GM19035 (cell line): ENCODE data around the gene TACC2.

ENCODE experiments used
- ATAC-seq: cut with Tn5 transposase; IDR thresholded peaks from one replicate; pipeline ENCODE4 v1.9.1; 2021; ENCODE audit not compliant: unreplicated experiment

TACC2 gene

DNA sequence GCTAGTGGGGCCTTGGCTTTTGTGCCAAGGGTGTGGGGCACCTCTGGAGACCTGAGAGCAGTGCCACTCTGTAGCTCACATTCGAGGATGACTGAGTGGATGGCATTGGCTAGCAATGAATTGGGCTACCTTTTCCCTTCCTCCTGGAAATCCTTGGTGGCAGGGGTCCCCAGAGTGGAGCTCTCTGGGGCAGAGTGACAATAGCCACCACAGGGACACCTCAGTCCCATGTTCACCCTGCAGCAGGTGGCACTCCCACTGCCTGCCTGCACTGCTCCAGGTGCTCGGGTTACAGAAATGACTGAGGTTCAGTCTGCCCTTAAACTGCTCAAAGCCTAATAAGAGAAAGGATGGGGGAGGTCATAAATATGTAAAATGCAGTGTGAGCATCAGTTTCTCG lies 300.0 kb downstream of the TACC2 start:
- no peak for ATAC-seq

DNA sequence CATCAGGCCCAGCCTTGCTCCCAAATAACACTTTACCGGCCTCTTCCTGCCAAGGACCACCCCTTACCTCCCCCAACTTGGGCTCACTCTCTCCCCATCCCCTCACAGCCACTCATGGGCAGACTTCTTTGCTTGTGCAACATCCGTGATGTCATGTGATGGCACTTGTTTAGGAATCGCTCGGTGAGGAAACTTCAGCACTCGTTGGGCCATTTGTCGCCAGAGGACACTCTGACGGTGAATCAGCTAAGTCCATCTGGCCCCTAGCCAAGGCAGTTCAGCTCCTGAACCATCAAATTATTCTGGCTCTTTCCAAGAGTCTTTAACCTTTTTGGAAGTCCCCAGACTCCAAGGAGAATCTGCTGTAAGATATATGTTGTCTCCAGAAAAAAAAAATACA lies 301.4 kb downstream of the TACC2 start:
- no peak for ATAC-seq

DNA sequence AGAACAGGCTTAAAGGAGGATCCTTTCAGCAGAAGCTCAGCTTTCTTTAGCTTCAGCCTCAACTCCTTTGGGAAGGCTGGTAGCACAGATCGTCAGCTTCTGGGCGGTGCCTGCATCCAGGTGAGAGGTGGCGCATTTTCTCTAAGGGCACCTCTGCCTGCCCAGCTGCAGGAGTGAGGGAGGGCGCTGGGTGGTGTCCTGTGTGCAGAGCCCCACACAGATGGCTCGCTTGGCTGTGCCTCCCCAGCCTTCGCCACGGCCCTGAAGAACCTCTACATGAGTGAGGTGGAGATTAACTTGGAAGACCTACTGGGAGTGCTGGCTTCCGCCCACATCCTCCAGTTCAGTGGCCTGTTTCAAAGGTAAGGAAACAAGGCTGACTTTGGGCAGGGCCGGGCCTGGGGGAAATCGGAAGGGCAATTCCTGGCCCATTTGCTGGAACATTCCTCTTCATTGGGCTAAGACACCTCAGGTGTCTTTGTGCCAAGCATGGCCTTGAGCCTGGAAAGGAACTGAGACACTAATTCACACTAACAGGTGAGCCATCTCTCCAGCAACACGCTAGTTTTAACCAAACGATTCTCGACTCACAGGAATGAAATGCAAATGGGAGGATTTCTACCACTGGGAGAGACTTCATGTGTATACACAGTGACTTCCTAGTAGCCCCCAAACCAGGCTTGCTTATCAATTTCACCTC lies 302.0 kb downstream of the TACC2 start:
- no peak for ATAC-seq

DNA sequence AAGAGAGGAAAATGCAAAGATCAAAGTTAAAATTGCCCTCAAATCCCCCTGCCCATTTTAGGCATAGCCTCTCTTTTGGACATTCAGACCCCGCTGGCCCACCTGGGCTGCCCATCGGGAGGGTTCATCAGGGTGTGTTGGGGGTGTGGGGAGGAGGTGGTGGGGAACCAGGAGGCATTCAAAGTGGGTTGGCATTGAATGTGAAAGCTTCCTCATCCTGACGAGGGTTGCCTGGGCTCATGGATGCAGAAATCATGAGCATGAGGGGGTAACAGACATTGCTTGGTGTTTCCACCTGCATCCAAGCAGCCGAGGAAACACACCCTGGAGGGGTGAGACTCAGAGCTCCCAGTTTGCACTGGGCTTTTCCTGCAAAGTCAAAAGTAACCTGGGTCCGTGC lies 302.8 kb downstream of the TACC2 start:
- no peak for ATAC-seq

DNA sequence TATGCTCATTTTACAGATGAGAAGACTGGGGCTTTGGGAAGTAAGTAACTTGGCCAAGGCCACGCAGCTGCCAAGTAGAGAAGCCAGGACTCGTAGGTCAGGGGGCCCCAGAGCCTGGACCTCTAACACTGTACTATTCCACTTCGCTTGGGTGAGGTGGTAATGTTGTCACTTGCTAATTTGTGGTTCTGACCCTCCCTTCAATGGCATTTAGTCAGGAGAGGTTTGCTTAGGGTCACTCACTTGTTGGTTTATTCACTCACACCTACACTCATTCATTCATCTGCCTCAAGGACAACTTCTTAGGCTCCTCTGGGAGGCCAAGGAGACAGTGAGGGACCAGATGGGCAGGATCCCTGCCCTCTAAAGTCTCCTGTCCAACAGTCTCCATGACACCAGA lies 303.4 kb downstream of the TACC2 start:
- ATAC-seq = no peak

DNA sequence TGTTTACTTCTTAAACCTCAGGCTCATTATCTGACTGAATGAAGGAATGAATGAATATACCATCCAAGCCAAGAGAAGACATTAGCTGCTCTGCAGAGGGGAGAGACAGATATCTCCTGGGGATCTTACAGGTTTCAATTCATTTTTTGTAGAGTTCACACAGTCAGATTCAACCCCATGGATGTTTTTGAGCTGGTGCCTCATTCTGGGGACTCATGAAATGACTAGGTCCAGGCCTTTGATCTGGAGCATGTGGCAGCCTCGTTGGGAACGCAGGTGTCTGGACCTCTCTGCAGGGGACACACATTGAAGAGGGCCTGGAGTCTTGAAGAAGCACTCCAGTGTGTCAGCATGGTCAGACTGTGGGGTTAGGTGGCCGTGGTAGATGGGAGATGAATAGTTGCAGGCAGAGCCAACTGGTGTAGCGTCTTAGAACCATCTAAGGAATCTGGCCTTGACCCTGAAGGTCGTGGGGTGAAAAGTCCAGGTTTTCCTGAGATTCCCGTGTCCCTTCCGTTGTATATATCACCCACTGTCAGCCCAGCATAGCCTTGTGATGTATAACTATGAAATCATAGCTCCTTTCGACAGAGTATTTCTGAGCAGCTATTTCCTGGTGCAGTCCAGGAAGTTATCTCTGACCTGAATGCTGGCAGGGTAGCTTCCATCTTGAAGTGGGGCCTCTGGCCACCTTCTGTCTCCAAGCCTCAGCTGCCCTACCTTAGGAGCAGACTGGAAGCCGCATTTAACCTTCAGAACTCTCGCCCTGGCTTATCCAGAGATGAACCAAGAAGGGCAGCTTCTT lies 304.4 kb downstream of the TACC2 start:
- ATAC-seq = no peak

DNA sequence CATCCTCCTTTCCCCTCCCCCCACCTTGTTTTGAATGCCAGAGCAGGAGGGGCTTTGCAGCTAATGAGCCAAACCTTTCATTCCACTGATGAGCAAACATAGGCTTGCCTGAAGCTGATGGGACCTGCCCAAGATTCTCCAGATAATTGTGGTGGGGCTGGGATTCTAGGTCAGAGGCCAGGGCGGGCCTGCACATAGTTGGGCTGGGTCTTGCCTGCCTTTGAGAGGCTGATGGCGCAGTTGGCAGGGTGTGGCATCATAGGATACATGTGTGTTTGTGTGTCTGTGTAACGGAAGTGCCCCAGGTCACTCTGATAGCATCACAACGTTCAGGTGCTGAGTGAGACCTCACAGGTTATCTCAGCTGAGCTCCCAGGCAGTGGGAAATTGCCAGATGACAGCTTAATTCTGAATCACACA lies 305.0 kb downstream of the TACC2 start:
- ATAC-seq = no peak

DNA sequence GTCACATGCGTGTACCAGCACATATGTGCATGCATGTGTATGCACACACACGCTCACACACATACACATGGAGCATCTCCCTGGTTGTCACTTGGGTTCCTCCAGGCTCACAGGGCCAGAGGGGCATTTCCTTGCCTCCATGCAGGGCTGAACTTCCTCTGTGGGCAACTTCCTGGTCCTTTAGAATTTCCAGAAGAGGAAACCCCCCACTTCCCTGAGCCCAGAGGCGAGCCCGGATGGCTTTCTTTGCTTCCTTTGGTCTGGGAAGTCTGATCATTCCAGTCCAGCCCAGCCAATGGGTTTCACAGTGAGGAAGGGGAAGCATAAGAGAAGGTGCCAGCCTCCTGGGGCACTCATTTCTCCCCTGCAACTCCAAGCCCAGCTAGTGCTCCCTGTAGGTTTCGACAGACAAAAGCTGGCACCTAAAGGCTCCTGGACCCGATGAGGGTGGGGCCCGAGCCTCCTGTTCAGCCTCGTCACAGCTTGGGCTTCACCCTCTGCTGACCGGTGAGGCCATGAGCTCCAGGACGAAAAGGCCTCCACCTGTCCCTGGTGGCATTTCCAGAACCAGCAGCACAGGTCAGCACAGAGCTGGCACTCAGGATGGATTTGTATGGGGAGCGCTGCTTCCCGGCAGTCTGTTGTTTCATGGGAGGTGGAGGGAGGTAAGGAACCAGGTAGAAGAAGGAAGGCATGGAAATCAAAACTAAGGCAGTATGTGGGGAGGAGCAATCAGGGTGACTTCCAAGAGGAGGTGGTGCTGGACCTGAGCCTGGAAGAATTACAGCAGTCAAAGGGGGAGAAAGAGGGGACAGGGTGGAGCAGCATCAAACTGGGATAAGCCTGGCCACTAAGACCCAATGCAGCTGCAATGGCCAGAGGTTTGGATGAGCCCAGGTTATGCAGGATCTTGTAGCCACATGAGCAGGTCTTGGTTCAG lies 305.8 kb downstream of the TACC2 start:
- no peak for ATAC-seq

DNA sequence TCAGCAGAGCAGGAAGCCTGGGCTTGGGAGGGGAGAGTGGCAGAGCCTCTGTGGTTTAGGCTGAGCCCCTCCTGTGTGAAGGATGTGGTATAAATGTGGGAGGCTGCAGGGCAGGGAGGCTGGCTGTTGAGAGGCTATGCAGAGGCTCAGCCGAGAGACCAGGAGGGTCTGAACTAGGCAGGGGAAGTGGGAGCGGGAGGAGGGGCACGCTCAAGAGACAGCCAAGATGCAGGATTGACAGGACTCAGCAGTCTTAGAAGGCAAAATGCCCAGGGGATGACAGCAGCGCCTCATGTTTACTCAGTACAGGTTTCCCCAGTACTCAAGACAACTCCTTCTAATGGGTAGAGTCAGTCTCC lies 306.5 kb downstream of the TACC2 start:
- ATAC-seq = no peak

DNA sequence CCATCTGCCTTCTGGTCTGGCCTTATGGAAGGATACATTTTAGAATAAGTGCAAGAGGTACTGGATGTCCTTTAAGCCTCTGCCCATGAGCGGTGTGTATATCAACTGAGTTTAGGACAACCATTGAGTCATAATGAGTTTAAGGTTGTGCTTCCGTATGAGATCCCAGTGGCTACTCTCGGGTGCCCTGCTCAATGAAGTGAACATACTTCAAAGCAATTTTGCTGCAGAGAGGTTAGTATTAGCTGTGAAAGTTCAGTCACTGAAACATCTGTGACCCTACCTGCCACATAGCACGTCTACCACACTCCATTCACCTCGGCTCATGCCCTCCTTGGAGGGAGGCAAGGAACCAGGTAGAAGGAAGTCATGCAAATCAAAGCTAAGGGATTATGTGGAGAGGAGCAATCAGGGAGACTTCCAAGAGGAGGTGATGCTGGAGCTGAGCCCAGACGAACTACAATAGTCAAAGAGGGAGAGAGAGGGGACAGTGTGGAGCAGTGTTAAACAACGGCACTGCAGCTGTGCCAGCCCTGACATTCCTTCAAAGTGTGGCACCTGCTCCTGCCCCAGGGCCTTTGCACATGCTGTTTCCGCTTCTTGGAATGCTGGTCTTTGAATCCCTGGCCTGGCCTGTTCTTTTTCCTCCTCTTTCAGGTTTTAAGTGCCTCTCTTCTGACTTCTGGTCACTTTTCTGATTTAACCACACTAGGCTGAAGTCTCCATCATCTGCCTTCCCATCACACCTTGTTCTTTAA lies 307.6 kb downstream of the TACC2 start:
- ATAC-seq = peak; percentile 64

DNA sequence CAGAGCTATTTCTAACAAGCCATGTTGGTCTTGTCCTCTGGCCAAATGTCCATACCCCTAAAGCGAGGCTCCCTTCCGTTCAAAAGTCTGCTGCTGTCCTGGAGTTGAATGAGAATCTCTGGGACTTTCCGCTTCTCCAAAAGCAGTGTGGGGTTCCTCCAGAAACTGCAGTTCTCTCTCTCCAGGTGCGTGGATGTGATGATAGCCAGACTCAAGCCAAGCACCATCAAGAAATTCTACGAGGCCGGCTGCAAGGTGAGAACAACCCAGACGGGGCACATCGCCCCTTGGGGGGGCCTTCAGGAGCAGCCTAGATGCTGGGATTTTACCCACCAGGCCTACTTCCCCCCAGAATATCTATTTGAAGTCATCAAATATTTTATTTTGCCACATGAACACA lies 308.6 kb downstream of the TACC2 start:
- no peak for ATAC-seq

DNA sequence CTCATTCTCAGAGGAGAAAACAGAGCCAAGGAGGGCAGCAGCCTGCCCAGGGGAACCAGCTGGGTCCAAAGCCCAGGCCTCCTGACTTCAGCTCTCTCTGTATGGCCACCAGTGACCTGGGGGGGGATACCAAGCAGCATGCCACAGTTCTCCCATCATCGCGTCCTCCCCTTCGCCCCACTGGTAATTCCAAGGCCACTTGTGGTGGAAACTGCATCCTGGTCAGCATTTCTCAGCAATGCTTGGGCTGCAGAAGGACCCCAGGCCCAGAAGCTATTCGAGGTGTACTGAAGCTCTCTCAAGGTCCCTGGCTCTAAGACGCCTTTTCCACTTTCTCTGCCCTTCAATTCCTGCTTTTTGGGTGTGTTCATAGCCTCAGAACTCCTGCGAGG lies 309.2 kb downstream of the TACC2 start:
- ATAC-seq = no peak

DNA sequence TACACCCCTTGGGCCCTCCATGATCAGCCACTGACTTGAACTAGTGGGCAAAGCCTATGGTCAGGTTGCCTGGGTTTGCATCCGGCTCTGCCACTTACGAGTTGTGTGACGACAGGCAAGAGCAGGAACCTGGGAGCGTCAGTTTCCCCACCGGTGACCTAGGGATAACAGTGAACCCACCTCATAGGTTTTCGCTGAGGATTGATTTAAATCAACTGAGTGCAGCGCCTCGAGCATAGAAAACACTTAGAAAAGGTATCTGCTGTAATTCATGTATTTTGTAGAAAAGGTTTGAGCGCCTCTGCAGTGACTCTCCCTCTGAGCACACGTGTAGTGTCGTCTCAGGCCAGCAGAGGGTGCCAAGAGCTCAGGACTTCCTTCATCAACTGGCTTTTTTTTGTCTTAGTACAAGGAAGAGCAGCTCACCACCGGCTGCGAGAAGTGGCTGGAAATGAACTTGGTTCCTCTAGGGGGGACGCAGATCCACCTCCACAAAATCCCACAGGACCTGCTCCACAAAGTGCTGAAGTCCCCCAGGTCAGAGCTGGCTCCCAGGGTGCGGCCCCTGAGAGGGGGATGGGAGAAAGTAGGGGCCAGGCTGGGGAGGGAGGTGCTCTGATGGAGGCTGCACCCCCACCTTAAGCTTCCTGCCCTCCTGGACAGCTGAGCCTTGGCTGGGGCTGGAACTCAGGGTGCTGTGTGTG lies 309.8 kb downstream of the TACC2 start:
- ATAC-seq = peak; percentile 67

DNA sequence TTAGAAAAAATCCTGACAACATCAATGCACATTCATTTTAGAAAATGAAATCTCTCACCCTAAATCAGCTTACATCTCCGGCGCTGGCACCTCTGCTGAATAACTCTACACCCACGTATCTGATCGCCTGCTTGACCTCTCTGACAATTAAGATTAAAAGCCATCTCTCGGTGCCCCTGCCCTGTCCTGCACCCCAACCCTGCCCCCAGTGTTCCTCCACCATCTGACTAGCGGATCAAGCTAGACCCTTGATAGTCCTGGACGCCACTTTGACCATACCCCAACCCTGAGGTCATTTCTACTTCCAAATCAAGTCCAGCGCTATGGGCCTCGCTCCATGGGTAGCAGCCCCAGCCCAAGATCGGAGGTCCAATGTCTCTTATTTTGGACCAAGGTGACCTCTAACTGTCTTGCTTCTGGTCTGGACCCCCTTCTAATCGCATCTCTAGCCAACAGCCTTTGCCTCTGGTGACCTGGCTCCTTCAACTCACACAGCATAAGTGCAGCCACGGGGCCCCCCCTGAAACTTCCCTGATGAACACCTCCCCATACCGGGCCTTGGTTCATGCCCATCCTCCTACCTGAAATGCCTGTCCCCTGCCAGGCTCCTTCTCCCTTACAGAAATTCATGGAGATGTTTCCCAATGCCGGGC lies 310.6 kb downstream of the TACC2 start:
- ATAC-seq = no peak

DNA sequence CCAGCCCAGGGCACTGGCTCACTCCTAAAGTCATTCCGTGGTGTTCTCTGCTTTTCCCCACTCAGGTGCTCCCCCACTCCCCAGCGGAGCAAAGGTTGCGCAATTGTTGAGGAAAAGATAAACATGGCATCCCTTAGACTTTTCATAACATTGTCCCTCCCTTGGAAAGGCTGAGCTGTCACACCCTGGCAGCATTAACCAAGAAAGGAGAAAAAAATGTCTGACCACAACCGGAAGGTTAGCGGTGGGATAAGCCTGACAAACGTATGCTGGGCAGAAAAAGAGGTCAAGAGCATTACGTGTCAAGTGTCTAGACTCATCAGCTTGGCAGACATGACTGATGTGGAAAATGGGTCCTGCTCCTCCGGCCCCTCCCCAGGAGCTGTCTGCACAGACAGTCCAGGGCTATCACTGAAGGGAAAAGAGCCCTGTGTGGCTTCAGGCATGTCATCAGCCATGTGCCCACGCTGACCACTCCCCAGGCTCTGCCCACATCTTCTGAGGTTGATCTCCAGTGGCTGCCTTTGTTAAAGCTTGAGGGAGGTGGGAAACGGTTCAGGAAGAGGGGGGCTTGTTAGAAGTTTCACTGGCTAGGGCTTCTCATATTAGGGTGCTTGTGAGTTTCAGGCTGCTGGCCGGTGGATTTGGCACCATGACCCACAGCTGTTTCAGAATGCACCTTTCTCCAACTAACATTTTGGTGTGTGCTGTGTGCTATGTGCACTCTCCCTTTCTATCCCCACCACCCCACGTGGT lies 312.3 kb downstream of the TACC2 start:
- no peak for ATAC-seq

DNA sequence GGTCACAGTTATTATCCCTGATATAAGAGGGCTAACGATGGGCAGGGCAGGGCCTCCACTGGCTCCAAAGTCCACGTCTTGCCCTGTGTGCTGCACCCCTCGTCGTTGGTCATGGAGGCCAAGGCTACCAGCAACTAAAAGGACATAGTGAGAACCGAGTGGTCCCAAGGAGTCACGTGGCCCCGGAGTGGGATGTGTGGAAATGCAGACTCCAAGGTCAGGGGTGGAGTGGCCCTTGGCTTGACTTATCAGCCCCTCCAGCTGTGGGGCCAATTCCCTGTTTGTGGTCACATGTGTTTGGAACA lies 312.8 kb downstream of the TACC2 start:
- ATAC-seq = no peak

DNA sequence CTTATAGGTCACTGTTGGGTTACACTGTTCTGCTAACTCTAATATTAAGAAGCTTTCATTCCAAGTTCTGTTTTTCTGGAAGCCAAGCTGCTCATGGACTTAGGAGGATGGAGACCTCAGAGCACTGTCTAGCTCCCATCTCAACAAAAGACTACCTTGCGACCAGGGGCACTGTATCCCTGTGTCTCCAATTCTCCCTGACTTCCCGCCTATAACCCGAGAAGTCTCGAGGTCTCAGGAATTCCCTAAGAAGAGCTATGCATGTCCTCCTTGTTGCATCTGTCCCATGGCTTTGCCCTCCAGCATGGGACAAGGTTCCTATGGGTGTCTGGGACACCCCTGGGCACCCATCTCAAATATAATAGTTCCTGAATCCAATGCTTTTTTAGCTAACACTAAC lies 313.4 kb downstream of the TACC2 start:
- ATAC-seq = no peak

DNA sequence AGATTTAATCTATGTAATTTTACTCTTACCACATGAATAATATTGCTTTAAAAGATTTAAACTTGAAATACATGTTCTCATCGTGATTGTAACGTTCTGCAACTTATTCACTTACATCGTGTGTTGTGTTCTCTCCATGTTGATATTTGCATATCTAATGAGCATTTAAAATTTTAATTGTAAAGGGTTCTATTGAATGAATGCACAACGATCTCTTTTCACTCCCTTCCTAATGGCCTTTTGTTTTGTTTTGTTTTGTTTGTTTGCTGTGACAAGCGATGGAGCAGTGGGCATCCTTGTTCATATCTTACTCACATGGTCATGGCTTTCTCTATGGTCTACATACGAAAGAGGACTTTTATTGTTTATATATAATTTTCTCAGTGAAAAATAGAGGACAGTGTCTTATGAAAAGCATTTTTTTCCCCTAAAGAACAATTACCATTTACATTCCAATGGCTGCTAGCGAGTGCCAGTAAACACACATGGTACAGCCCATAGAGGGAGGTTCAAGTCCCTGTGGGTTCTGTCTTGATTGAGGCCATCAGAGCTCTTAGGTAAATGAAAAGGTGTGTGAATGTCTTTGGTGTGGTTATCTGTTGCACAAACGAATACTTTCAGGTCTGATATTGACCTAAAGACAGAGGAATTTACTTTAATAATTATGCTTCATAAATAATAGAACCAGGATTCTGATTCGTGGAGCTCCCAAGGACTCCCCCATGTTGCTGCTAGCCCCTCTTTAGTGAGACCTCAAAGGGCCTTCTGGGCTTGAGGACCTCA lies 314.5 kb downstream of the TACC2 start:
- ATAC-seq = no peak
